HL-60/S4 treated with phorbol 12-myristate 13-acetate at 8.2 ng/mL for 4 days and 3 days (cell line): ENCODE data around the gene HAUS5.
"Not testable (repeated sequence)": the region's sequence is repeated elsewhere in the genome, so short reads cannot be mapped to it uniquely, and the experiment has no call there.

Experiments used
- in situ Hi-C: fragments of 300-500 bp; cut with MboI; formaldehyde crosslinking; loops from 2 replicates; pipeline ENCODE4 v1.15.0; 2022; ENCODE audit warnings: low sequenced_read_pairs

Gene HAUS5

DNA sequence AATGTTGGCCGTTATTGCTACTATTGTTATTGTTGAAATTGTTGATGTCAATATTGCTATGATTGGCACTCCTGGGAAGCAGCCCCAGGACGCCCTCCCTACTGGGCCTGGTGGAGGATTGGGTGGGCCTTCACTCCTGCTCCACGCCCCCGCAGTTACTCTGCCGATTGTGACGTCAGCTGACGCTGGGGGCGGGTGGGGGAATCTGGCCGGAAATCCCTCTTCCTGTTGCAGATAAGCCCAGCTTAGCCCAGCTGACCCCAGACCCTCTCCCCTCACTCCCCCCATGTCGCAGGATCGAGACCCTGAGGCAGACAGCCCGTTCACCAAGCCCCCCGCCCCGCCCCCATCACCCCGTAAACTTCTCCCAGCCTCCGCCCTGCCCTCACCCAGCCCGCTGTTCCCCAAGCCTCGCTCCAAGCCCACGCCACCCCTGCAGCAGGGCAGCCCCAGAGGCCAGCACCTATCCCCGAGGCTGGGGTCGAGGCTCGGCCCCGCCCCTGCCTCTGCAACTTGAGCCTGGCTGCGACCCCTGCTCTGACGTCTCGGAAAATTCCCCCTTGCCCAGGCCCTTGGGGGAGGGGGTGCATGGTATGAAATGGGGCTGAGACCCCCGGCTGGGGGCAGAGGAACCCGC, 29.1 kb downstream of the HAUS5 start, which contains the start of gene ETV2:
TSS of gene ETV2 (plus strand) at position 231 of the 637 bp plus-strand sequence. CDS start 716 bp downstream, outside the sequence.
- in situ Hi-C loops = no loop called here

DNA sequence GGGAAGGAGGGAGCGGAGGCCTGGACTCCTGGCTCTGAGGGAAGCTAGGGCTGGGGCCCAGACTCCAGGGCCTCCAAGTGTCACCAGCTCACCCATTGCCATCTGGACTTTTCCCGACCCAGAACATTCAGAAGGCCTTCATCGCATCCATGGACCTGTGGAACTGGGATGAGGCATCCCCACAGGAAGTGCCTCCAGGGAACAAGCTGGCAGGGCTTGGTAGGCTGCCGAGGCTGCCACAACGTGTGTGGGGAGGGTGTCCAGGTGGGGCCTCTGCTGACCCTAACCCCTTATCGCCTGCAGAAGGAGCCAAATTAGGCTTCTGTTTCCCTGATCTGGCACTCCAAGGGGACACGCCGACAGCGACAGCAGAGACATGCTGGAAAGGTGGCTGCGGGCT, 29.8 kb downstream of the HAUS5 start:
- in situ Hi-C loops = no loop called here

DNA sequence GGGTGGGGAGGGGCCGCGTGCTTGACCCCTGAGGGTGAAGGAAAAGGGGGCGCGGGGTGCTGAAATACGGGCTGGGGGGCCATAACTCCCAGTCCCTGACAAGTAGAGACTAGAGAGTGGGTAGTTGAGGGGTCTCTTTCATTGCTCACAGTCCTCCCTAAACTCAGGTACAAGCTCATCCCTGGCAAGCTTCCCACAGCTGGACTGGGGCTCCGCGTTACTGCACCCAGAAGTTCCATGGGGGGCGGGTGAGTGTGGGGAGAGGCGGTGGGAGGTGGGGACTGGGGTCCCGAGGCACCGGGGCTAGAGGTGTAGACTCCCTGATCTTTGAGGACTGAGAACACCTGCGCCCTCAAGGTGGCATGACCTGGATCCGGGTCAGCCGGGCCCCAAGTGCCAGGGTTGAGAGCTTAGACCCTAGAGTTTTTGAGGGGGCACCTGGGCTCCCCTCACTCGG, 30.3 kb downstream of the HAUS5 start:
- in situ Hi-C loops = no loop called here

DNA sequence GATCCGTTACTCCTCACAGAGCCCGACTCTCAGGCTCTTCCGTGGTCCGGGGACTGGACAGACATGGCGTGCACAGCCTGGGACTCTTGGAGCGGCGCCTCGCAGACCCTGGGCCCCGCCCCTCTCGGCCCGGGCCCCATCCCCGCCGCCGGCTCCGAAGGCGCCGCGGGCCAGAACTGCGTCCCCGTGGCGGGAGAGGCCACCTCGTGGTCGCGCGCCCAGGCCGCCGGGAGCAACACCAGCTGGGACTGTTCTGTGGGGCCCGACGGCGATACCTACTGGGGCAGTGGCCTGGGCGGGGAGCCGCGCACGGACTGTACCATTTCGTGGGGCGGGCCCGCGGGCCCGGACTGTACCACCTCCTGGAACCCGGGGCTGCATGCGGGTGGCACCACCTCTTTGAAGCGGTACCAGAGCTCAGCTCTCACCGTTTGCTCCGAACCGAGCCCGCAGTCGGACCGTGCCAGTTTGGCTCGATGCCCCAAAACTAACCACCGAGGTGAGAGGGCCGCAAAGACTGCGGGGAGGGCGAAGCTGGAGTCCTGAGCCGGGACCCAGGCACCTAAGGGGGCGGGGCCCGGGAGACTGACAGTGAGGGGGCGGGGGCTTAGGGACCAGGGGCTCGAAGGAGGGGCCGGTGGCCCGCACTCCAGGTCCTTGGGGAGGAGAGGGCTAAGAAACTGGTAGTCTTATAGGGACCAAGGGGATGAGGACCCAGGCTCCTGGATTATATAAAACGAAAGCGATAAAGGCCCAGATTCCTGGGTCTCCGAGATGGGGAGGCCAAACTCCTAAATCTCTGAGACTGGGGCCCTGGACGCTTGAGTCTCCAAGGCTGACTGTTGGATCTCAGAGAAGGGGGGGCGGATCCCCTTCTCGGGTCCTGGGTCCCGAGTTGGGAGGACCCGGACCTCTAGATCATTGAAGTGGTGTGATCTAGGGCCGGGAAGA, 31.0 kb downstream of the HAUS5 start:
- in situ Hi-C loops = no loop called here

DNA sequence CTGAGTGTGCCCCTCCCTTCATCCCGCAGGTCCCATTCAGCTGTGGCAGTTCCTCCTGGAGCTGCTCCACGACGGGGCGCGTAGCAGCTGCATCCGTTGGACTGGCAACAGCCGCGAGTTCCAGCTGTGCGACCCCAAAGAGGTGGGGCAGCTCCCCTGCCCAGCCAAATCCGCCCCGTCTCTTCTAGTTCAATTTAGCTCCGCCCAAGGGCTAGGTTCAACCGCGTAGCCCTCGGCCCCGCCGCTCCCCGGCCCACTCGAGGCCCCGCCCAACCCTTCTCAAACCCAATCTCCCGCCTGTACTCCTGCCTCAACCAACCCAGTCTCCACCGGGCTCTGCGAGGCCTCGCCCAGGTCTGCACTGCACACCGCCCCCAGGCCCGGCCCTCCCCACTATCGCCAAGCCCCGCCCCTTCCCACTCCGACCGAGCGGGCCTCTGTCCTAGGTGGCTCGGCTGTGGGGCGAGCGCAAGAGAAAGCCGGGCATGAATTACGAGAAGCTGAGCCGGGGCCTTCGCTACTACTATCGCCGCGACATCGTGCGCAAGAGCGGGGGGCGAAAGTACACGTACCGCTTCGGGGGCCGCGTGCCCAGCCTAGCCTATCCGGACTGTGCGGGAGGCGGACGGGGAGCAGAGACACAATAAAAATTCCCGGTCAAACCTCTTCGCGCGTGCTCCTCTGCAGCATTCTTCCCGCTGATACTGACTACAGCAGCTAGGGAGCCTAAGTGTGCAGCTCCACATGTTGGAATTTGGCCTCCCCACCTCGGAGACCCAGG, 31.9 kb downstream of the HAUS5 start:
- in situ Hi-C loops = no loop called here

DNA sequence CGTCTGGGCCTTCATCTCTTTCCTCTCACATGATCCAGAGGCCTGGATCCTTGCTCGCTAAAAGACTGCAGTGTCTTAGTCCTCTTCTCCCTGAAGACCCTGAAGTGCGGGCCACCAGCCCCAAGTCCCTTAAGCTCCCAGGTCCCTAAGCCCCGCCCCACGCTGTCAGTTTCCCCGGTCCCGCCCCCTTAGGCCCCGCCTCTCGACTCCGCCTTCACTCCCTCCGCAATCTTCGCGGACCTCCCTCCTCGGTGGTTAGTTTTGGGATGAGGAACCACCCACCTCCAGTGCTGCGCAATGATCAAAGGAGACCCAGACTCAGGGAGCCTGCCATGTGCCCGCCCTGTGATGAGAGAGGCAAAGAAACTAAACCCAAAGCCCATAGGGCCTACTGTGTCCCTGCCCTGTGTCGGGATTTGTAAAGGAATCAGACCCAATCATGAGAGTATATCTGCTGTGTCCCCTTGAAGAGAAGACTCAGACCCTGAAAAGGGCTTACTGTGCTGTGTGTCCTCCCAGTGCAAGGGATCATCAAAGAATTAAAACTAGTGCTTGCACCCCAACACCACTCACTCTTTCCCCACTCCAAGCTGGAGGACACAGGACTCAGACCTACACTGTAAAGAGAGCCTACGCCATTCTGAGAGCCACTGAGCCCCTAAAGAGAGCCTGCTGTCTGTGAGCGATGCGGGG, 32.6 kb downstream of the HAUS5 start:
- in situ Hi-C loops = no loop called here

DNA sequence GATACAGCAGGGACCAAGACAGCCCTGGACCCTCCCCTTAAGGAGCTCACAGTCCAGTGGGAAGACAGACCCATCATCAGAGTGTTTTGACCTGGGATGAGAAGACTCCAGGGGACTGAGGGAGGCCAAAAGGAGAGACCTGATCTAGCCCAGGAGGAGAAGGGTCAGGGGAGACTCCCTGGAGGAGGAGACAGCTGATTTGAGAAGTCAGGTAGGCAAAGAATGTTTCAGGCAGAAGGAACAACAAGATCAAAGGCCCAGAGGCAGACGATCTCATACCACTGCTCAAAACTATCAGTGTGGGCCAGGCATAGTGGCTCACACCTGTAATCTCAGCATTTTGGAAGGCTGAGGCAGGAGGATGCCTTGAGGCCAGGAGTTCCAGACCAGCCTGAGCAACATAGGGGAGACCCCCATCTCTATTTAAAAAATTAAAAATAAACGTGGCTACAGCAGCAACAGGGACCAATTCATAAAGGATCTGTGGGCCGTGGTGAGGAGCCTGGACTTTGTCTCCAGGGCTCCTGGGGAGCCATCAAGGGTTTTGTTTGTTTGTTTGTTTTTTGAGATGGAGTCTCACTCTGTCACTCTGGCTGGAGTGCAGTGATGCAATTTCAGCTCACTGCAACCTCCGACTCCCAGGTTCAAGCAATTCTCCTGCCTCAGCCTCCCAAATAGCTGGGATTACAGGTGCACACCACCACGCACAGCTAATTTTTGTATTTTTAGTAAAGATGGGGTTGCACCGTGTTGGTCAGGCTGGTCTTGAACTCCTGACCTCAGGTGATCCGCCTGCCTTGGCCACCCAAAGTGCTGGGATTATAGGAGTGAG, 33.4 kb downstream of the HAUS5 start:
- in situ Hi-C loops = no loop called here

DNA sequence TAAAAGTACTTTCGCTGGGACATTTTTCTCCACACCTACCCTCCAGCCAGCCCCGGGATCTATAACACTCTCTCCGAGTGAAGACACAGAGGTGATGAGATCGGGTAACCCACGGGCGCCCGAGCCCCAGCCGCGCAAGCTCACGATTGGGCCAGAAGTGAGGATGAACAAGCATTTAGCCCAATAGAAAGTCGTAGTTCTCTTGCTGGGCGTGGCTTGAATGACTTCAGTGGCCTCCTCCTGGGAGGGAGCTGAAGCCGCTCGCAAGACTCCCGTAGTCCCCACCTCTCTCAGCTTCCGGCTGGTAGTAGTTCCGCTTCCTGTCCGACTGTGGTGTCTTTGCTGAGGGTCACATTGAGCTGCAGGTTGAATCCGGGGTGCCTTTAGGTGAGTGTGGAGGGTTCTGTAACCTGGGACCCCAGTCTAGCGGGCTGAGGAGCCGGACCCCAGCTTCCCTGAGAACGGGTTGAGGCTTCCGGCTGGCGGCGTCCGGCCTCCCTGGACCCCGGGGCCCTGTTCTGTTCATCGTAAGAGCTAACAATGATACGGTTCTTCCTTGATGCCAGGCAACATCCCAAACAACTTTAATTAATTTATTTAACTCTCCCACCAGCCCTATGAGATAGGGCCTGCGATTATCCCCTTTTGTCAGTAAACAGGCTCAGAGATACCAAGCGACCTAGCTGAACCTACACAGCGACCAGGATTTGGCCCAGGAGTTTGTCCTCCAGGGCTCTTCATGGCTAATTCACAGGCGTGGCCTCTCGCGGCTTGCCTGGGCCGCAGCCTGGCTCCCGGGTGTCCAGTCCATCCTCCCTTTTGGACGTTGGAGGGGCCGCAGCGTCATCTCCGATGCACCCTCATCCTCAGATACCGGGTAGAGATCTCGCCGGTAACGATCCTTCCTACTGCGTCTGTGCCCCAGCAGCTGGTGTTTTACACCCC, 35.8 kb downstream of the HAUS5 start, which contains the start of gene COX6B1:
TSS of gene COX6B1 (plus strand) at position 307 of the 945 bp plus-strand sequence. CDS start 2,921 bp downstream, outside the sequence.
- in situ Hi-C loops = no loop called here

DNA sequence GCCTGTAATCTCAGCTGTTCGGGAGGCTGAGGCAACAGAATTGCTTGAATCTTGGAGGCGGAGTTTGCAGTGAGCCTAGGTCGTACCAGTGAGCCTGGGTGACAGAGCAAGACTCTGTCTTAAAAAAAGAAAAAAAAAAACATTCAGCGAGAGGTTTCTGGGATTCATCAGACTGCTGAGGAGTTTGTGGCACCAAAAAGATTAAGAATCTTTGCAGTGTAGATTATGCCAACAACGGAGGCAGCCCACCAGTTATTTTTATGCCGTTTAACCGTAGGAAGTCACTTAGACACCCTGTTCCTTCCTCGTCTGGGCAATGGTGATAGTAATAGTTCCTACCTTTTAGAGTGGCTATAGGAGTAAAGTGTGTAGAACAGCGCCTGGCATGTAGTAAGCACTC, 38.0 kb downstream of the HAUS5 start:
- in situ Hi-C loops = no loop called here

DNA sequence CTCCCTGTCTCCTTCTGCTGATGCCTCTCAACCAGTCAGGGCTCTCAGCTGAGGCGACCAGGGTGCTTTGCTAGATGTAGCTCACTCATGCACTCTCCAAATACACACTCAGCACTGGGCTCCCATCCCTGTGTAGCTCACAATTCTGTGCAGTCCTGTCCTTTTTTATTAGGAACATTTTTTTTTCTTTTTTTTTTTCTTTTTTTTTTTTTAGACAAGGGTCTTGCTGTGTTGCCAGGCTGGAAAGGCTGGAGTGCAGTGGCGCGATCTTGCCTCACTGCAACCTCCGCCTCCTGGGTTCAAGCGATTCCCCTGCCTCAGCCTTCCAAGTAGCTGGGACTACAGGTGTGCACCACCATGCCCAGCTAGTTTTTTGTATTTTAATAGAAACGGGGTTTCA, 42.3 kb downstream of the HAUS5 start:
- in situ Hi-C loops = not testable (repeated sequence)

DNA sequence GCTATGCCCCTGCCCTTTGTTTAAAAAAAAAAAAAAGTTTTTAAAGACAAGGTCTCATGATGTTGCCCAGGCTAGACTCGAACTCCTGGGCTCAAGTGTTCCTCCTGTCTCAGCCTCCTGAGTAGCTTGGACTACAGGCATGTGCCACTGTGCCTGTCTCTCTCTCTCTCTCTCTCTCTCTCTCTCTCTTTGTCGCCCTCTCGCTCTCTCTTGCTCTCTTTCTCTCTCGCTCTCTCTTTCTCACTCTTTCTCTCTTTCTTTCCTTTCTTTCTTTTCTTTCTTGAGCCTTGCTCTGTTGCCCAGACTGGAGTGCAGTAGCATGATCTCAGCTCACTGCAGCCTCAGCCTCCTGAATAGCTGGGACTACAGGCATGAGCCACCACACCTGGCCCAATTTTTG, 43.1 kb downstream of the HAUS5 start:
- in situ Hi-C loops = no loop called here

DNA sequence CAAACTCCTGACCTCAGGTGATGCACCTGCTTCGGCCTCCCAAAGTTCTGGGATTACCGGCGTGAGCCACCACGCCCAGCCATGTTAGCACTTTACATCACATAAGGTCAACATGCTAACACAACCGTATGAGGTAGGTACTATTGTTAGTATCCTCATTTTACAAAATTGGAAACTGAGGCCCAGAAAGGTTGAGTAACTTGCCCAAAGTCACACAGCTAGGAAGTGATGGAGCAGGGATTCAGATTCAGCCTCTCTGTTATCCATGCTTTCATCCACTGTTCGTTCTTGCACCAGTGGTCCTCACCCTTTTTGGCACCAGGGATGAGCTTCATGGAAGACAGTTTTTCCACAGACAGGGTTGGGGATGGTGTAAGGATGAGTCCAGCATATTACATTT, 44.2 kb downstream of the HAUS5 start:
- in situ Hi-C loops = no loop called here

DNA sequence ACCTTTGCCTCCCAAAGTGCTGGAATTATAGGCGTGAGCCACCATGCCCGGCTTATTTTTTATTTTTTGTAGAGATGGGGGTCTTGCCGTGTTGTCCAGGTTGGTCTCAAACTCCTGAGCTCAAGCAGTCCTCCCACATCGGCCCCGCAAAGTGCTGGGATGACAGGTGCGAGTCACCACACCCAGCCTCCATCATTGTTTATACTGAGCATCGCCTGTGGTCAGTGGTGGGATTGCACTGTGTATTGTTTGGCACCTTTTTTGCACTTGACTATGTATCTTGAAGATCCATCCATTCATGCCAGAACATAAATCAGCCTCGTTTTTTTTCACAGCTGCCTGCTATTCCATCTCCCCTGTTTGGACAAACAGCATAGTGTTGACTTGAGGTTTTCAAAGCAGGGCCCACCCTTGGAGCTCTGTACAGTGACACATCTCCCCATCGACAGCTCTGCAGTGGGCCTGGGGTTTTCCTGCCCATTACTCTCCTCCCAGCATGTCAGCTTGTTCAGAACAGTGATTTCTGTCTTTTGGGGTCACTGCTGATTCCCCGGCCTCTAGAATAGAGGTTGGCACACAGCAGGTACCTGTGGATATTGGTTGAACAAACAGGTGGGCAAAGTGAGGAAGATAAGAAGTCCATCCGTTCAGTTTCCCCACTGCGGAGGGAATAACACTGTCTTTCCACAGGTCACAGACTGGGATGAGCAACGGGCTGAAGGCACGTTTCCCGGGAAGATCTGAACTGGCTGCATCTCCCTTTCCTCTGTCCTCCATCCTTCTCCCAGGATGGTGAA, 45.6 kb downstream of the HAUS5 start:
- in situ Hi-C loops = no loop called here

DNA sequence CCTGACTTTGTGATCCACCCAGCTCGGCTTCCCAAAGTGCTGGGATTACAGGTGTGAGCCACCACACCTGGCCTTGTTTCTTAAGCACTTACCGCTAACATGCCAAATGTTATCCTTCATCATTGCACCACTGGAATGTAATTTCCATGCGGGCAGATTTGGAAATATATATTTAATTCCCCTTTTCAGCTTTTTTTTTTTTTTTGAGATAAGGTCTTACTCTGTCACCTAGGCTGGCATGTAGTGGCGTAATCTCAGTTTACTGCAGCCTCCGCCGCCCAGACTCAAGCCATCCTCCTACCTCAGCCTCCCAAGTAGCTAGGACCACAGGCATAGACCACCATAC, 49.4 kb downstream of the HAUS5 start:
- in situ Hi-C loops = no loop called here

DNA sequence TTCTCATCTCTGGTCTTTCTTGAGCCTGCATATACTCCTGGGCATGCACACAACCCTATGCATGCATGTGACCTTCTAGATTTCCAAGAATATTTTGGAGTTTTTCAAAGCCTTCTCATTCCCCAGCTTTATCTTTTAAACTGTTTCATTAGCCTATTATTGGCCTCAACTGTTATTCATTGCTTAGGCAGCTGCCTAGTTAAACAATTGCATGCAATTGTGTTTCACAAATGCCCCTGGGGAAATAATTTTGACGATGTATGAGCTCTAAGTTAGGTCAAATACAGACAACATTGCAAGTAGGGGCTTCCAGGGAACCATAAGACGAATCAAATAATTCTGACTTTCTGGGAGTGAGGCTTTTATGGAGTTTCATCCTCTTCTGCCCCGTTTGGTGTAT, 51.4 kb downstream of the HAUS5 start:
- in situ Hi-C loops = no loop called here

DNA sequence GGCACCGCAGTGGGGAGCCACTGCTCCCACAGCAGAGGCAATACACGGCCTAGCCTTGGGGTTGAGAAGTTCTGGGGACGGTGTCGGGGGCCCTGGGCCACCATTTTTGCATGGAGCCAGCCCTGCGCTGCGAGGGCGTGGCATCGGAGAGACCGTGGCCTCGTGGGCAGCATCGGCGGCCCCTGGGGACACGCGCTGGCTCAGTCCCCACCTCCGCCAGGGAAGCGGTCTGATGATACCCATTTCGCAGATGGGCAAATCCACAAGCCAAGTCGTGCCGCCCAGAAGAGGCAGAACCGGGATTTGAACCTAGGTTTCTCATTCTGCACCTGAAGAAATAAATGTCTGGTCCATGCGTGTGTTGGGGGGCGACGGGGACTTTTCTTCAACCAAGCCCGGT, 52.6 kb downstream of the HAUS5 start:
- in situ Hi-C loops = no loop called here

DNA sequence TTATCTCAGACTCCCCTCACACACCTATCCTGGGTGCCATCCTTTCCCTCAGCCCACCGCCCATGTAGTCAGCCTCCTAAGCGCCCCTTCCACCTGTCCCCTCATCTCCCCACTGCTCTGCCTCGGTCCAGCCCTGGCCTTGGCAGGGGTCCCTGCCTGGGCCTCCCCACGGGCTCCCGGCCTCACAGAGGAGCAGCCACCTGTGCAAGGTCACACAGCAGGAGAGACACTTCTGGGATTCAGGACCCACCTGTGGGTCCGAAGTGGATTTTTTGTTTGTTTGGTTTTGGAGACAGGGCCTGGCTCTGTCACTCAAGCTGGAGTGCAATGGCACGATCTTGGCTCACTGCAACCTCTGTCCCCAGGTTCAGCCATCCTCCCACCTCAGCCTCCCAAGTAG, 53.1 kb downstream of the HAUS5 start:
- in situ Hi-C loops = no loop called here
